Adipocyte (in vitro differentiated cells): ENCODE measurements around the gene TEX2.
"Not testable (repeated sequence)": the region's sequence is repeated elsewhere in the genome, so short reads cannot be mapped to it uniquely, and the experiment has no call there.

ENCODE experiments used
- DNase-seq: peaks from one replicate; pipeline ENCODE4 v3.0.0-alpha.2; 2015; ENCODE audit warnings: low read depth
- H3K27me3 ChIP-seq: replicated peaks from 2 replicates; pipeline ENCODE4 v1.7.0; 2013; ENCODE audit warnings: mild to moderate bottlenecking, low read length, moderate library complexity; ENCODE audit not compliant: control insufficient read depth, insufficient read depth
- H3K36me3 ChIP-seq: 2 replicates; pipeline ENCODE4 v1.7.0; 2013; ENCODE audit warnings: low read length, mild to moderate bottlenecking, moderate library complexity; ENCODE audit not compliant: control insufficient read depth, insufficient read depth, severe bottlenecking
- H3K4me1 ChIP-seq: 2 replicates; pipeline ENCODE4 v1.7.0; 2013; ENCODE audit warnings: mild to moderate bottlenecking, low read length, moderate library complexity; ENCODE audit not compliant: control insufficient read depth, insufficient read depth
- H3K4me3 ChIP-seq: 2 replicates; pipeline ENCODE4 v1.7.0; 2013; ENCODE audit warnings: mild to moderate bottlenecking, low read length, moderate library complexity
- H3K9ac ChIP-seq: 2 replicates; pipeline ENCODE4 v1.7.0; 2013; ENCODE audit warnings: mild to moderate bottlenecking, low read length, moderate library complexity
- H3K9me3 ChIP-seq: 2 replicates; pipeline ENCODE4 v1.7.0; 2013; ENCODE audit warnings: mild to moderate bottlenecking, low read length, moderate library complexity; ENCODE audit not compliant: control insufficient read depth

Gene TEX2

DNA sequence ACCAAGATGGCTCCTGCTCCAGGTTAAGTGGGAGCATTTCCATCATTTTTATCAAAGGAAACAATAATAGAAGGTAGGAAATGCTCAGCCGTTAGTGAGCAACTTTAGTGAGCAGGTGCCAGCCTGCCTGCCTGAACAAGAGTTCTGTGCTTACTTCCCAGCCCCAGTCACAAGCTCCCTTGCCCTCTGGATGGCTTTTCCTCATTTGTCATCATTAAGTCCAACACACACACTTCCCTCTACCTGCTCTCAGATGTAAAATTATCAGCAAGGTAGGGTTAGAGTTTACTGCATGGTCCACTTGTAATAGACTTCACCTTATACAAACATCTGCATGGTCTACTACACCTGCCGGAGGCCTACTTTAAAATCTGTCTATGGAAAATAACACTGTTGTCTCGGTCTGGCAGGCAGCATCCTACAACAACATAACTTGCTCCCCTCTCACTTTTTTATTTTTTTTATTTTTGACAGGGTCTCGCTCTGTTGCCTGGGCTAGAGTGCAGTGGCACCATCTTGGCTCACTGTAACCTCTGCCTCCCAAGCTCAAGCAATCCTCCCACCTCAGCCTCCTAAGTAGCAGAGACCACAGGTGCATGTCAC lies 12.7 kb downstream of the TEX2 start:
- Histone ChIP-seq H3K4me1 (peaks cover 3% of the 10 kb centered on the region), H3K27me3 (no peaks in the 10 kb centered on the region), H3K36me3 (no peaks in the 10 kb centered on the region), H3K9me3 (no peaks in the 10 kb centered on the region), H3K9ac (no peak overlapping the region), H3K4me3 (no peak overlapping the region)
- DNase-seq, result no peak

DNA sequence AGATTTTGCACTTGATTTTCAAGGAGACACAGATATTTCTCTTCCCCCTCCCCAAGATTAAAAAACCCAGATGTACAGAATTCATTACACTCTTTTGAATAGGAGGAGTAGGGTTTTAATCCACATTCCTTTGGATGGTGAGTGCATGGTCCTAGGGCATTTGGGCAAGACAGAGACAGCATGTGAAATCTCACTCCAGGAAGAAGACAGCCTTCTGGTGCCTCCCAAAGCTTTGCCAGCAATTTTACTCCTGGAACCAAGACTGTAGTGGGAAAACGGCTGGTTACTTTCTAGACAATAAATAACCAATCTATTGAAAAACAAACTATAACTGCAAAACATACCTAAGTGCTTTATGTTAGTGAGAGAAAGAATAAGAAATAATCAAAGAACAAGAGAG lies 15.2 kb downstream of the TEX2 start:
- no peak for DNase-seq
- Histone ChIP-seq H3K27me3 (no peaks in the 10 kb centered on the region), H3K9ac (no peak overlapping the region), H3K9me3 (no peaks in the 10 kb centered on the region), H3K36me3 (no peaks in the 10 kb centered on the region), H3K4me3 (no peak overlapping the region), H3K4me1 (no peaks in the 10 kb centered on the region)

DNA sequence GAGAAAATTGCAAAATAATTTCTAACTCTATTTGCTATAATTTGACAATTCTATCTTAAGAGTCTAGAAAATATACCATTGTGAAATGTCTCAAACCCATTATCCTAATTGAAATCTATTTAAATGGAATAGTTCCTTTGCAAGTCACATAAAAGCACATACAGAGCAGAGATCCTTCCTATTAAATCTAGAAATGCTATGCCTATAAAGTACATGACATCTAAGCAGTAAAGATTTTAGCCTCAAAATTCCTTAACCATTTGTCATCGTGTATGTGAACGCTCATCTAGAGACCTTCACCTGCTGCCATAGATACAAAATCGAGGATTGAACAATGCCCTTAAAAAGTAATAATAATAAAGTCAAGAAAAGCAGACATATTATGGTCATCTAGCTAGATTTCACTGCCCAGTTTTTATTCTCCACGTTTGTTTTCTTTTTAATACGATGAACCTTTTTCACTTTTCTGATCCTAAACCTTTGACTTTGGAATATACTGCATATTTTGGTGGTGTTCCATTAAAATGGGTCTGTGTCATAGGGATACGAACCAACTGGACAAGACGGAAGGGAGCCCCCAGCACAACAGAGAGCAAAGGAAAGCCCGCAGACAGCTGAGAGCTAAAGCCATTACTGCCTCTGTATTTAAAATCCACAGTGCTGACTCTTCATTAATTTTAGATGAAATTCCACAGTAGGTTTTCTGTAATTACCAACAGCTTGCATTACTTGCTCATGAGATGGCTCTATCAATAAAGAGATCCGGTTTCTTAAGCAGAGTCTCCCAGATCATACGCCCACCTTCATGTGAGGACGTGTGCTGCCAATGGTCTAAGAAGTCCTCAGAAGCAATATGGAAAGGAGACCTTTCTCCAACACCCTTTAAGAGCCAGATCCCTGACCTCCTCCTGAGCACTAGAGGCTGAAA lies 17.6 kb downstream of the TEX2 start:
- no peak overlapping the region for H3K4me3 ChIP-seq
- H3K27me3 ChIP-seq, result no peaks in the 10 kb centered on the region
- H3K9me3 ChIP-seq, result no peaks in the 10 kb centered on the region
- peak; percentile 26 for DNase-seq
- peaks cover 8% of the 10 kb centered on the region for H3K4me1 ChIP-seq
- no peak overlapping the region for H3K9ac ChIP-seq
- no peaks in the 10 kb centered on the region for H3K36me3 ChIP-seq

DNA sequence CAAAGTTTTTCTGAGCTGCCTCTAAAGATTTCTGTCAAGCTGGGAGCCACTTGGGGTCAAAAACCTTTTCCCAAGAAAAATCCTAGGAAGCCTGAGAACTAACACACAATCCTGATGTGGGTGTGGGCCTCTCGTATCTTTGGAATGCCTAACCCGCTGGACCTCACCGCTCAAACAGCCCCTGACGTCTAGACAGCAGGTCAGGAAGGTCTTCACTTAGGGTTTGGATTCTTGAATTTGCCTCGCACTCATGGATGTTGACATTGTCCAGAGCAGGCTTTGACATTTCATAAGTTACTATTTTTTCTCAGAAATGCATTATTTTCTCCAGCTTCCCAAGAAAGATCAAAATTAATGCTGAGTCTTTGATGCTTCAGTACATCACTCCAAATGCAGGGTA lies 18.9 kb downstream of the TEX2 start:
- DNase-seq, result peak; percentile 51
- Histone ChIP-seq H3K36me3 (no peaks in the 10 kb centered on the region), H3K27me3 (no peaks in the 10 kb centered on the region), H3K9ac (no peak overlapping the region), H3K9me3 (no peaks in the 10 kb centered on the region), H3K4me3 (no peak overlapping the region), H3K4me1 (peaks cover 15% of the 10 kb centered on the region)

DNA sequence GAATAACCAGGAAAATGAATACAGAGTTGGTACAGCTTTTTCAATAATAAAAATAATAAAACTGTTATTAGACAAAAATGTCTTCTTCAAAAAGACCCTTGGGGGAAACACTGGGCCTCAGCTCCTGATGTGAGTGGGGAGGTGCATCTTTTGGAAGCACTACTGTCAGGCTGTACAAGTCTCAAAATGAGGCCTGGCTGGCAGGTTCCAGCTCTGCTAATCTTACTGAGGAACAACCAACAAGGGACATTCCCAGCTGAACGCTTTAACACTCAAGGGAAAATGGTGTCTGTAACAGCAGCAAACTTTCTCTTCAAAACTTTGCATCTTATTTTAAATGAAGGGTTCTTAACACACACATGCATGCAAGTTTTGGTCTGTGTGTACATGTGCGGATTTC lies 19.7 kb downstream of the TEX2 start:
- Histone ChIP-seq H3K4me1 (peaks cover 15% of the 10 kb centered on the region), H3K4me3 (no peak overlapping the region), H3K9me3 (no peaks in the 10 kb centered on the region), H3K36me3 (no peaks in the 10 kb centered on the region), H3K9ac (no peak overlapping the region), H3K27me3 (no peaks in the 10 kb centered on the region)
- no peak for DNase-seq

DNA sequence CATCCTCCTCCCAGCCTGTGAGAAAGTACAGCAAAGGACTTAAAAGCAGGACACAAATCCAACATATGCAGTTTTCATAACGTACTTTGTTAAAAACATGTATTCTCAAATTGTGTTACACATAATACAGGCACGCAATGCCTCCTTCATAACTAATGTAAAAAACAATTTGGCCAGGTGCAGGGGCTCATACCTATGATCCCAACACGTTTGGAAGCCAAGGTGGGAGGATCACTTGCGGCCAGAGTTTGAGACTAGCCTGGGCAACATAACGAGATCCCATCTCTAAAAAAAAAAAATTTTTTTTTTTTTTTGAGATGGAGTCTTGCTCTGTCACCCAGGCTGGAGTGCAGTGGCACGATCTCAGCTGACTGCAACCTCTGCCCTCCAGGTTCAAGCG lies 20.4 kb downstream of the TEX2 start:
- Histone ChIP-seq H3K36me3 (no peaks in the 10 kb centered on the region), H3K4me3 (no peak overlapping the region), H3K27me3 (no peaks in the 10 kb centered on the region), H3K9me3 (no peaks in the 10 kb centered on the region), H3K9ac (no peak overlapping the region), H3K4me1 (peaks cover 15% of the 10 kb centered on the region)
- DNase-seq, result no peak

DNA sequence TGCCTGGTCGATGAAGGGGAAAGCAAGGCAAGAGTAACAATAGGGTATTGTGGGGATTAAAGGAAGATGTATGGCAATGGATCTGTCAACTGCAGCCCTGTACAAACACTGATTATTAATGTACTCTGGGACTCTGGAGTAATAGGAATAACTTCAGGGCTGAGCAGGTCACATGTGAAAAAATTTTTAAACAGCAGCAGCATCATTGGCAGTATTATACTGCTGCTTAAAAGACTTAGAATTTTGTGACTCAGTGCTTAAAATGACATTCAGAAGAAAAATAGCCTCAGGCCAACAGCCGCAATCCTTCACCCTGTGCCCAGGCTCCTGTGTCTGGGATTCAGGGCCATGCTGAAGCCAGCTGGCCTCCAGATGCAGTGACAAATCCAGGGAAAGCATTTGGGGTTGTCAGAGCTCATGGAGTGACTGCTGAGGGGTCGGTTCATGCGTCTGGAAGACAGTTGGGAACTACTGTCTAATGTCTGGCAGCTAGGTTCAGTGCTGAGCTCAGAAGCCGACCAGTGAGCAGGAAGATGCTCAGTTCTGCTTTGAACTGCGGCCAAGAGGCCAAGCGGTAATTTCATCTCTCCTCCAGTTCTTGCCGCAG lies 22.2 kb downstream of the TEX2 start:
- H3K36me3 ChIP-seq, result no peaks in the 10 kb centered on the region
- peak overlapping the region; percentile 37 for H3K9ac ChIP-seq
- H3K27me3 ChIP-seq, result no peaks in the 10 kb centered on the region
- H3K4me1 ChIP-seq, result peaks cover 15% of the 10 kb centered on the region
- H3K4me3 ChIP-seq, result peak overlapping the region; percentile 28
- DNase-seq, result peak; percentile 93
- H3K9me3 ChIP-seq, result no peaks in the 10 kb centered on the region

DNA sequence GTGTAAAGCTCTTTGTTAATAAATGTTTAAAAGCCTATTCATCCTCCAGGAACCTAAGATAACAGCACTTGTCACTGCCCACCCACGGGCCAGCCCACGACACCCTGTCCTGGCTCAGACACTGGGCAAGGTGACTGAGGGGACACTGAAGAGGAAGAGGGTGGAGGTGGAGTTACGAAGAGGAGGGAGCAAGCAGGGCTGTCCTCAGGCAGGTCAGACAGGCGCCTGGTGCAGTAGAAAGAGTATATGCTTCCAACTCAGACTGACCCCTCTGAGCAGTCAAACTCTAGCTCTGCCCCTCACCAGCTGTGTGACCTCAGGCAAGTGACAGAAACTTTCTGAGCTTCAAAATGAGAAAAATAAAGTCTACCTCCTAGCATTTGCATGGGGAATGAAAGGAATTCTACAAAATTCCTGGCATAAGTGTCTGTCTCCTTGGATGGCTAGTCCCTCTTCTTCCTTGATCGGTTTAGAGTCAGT lies 22.8 kb downstream of the TEX2 start:
- no peaks in the 10 kb centered on the region for H3K9me3 ChIP-seq
- peaks cover 15% of the 10 kb centered on the region for H3K4me1 ChIP-seq
- peak overlapping the region; percentile 28 for H3K4me3 ChIP-seq
- H3K9ac ChIP-seq, result peak overlapping the region; percentile 36
- H3K36me3 ChIP-seq, result no peaks in the 10 kb centered on the region
- DNase-seq, result no peak
- no peaks in the 10 kb centered on the region for H3K27me3 ChIP-seq

DNA sequence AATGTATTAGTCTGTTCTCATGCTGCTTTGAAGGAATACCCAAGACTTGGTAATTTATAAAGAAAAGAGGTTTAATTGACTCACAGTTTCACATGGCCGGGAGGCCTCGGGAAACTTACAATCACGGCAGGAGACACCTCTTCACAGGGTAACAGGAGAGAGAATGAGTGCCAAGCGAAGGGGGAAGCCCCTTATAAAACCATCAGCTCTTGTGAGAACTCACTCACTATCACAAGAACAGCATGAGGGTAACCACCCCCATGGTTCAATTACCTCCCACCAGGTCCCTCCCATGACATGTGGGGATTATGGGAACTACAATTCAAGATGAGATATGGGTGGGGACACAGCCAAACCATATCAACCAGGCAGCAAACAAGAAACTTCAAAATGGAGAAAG lies 24.6 kb downstream of the TEX2 start:
- not testable (repeated sequence) for H3K27me3 ChIP-seq, H3K4me3 ChIP-seq, H3K9ac ChIP-seq, DNase-seq, H3K36me3 ChIP-seq, H3K9me3 ChIP-seq
- H3K4me1 ChIP-seq, result peaks cover 15% of the 10 kb centered on the region

DNA sequence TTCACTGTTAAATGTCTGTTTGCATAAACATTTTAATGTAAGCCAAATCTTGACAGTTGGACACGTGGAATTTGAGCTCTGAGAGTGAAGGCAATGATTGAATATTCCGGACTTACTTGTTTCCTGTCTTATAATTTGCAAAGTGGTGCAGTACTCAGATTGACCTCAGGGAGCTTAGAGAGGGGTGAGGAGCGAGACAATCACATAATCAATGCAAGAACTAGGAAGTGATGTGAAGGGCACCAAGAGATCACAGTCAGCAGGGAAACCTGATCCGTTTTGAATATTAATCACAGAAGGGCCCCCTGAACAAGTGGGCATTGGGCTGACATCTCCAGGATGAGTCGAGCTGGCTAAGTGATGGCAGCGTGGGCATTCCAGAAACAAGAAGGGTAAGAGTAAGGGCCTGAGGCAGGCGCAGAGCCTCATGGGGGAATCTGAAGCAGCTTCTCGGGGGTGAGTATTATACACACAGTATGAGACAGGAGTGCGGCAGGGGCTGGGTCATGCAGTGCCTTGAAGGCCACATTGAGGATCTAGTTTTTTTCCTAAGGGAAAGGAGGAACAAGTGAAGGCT lies 26.1 kb downstream of the TEX2 start:
- Histone ChIP-seq H3K9ac (no peak overlapping the region), H3K4me1 (peaks cover 21% of the 10 kb centered on the region), H3K9me3 (no peaks in the 10 kb centered on the region), H3K27me3 (no peaks in the 10 kb centered on the region), H3K36me3 (peaks cover 6% of the 10 kb centered on the region), H3K4me3 (no peak overlapping the region)
- DNase-seq, result peak; percentile 27

DNA sequence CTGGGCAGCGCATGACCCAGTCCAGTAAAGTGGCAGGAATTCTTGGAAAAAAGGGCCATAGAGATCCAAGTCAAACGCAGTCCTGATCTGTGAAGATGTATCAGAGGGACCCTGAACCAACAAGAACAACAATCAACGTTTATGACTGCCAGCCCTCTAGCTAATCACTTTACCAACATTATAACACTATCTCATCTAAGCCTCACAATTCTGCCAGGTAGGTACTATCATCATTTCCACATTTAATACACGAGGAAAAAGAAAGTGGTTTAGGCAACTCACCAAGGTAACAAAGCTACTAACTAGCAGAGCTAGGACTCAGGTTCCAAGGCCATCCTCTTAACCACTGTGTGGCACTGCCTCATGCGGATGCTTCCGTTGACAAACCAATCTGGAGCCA lies 28.1 kb downstream of the TEX2 start:
- DNase-seq, result no peak
- Histone ChIP-seq H3K27me3 (no peaks in the 10 kb centered on the region), H3K36me3 (peaks cover 6% of the 10 kb centered on the region)

More for the DNA sequence above, 28.1 kb downstream of the TEX2 start:
- Histone ChIP-seq H3K4me1 (peaks cover 26% of the 10 kb centered on the region), H3K9ac (no peak overlapping the region), H3K4me3 (no peak overlapping the region), H3K9me3 (no peaks in the 10 kb centered on the region)
